Caki2 (cell line): ENCODE data around the gene ADAMTSL5. TPM values are rescaled to one million over a fixed set of nuclear protein-coding genes. Genes with fewer than 3 reads are reported as not detected.

Experiments
- DNase-seq: peaks from one replicate; pipeline ENCODE4 v3.0.0-alpha.2; 2015; ENCODE audit warnings: low read depth
- in situ Hi-C: cut with HindIII; loops from 2 replicates; pipeline ENCODE4 v1.10.0; 2016; ENCODE audit warnings: low sequenced_read_pairs, low pct_unique_long_range_greater_than_20kb, mixed read lengths
- total RNA-seq: library from RNA; depleted of rRNA; stranded (reverse); fragments of >200 nt; shearing (Covaris generic); gene quantifications from 2 replicates; pipeline ENCODE4 v1.2.3, GENCODE V29; 2014; ENCODE audit warnings: low replicate concordance

The ADAMTSL5 gene
- total RNA-seq, 1 experiment from 2014 or later = not detected

DNA sequence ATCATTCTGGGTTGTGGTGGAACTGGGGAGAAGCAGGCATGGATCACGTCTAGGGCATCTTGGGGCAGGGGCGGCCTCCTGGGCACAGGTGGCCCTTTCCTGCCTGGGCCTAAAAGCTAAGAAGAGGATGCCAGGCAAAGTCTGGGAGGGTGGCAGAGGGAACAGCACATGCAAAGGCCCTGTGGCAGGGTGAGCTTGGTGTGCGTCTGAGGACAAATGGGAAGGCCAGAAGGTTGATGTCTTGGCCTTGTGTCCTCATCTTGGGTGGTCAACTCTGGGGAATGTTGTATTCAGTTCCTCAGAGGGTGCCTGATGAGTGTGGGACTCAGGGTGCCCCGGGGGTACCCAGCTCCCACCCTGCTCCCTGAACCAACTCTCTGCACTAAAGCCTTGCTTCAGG, 5.7 kb upstream of the ADAMTSL5 start:
- no peak for DNase-seq
- in situ Hi-C loops = no loop called here

DNA sequence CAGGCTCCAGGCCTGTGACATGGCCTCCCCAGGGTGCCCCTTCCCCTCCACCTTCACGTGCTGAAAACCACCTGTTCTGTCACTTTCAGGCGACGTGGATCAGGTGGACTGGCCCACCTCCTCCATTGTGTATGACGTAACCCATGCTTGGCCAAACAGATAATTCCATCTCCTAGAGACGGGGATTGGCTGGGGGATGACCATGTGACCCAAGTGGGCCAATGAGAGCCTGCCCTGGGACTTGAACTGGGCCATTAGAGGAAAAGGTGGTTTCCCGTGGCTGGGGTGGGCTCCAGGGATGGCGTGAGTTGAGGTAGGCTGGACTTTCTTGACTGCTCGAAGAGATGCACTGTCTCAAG, 3.6 kb upstream of the ADAMTSL5 start:
- in situ Hi-C loops = no loop called here
- DNase-seq = no peak

DNA sequence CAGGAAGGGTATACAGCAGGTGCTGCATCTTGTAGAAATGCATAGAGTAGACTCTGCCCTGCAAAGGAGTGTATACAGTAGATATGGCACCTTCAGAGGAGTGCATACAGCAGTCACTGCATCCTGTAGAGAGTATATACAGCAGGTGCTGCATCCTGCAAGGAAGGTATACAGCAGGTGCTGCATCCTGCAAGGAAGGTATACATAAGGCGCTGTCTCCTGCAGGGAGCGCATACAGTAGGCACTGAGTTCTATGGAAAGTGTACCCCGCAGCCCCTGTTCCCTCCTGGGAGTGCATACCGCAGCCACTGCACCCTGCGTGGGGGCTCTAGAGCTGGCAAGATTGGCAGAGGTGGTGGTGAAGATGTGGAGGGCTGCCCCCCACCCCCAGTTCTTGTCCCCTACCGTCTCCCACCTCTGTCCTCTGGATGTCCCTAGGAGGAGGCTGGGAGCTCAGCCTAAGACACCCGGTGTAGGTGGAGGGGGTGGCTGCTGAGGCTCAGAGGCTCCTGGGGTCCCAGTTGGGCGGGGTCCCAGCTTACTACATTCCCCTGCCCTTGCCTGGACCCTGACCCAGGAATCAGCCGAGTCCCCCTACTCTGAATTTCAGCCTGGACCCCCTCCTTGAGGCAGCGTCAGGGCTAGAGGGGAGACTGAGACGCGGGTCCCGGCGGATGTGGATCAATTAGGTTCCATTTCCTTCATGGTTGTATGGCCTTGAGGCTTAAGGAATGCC, 2.3 kb upstream of the ADAMTSL5 start:
- in situ Hi-C loops = no loop called here
- no peak for DNase-seq

DNA sequence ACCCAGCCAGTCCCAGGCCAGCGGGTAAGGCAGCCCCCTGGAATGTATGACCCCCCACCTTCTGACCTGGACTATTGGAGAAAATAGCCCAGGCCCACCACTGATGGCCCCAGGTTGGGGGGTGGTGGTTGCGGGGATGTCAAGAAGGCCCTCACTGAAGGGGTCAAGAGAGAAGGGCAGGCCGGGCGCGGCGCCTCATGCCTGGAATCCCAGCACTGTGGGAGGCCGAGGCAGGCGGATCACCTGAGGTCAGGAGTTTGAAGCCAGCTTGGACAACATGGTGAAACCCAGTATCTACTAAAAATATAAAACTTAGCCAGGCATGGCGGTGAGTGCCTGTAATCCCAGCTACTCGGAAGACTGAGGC, 1.5 kb upstream of the ADAMTSL5 start:
- no peak for DNase-seq
- in situ Hi-C loops = no loop called here

DNA sequence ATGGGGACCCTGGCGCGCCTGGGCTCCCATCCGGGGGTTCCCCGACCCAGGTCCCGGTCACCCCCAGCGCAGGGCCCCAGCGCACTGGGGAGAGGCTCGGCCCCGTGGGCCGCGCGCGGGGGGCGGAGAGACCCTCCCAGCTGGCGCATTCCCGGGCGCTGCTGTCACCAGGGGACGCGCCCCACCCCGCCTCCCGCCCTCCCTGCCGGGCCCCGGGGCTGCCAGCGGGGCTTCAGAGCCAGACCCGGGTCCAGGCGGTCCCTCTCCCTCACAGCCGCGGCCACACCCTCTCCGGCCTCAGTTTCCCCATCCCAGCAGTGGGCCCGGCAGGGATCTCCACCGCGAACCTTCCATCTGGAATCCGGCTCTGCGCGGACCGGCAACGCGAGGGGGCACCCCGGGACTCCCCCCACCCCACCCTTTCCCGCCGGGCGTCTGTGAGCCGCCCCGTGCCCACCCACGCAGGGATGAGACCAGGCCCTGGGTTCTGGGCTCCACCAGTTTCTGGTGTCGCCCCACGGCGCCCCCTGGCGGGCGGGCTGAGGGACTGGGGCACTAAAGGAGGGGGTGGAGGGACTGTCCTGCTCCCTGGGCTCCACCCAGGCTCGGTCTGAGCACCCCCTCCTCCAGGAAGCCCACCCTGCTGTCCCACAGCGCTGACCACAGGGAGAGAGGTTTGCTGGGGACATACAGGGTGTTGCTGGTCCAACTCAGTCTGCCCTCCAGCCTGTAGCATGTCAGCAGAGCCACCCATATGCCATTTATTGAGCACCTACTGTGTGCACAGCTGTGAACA, 878 bp upstream of the ADAMTSL5 start:
- no peak for DNase-seq
- in situ Hi-C loops = no loop called here

DNA sequence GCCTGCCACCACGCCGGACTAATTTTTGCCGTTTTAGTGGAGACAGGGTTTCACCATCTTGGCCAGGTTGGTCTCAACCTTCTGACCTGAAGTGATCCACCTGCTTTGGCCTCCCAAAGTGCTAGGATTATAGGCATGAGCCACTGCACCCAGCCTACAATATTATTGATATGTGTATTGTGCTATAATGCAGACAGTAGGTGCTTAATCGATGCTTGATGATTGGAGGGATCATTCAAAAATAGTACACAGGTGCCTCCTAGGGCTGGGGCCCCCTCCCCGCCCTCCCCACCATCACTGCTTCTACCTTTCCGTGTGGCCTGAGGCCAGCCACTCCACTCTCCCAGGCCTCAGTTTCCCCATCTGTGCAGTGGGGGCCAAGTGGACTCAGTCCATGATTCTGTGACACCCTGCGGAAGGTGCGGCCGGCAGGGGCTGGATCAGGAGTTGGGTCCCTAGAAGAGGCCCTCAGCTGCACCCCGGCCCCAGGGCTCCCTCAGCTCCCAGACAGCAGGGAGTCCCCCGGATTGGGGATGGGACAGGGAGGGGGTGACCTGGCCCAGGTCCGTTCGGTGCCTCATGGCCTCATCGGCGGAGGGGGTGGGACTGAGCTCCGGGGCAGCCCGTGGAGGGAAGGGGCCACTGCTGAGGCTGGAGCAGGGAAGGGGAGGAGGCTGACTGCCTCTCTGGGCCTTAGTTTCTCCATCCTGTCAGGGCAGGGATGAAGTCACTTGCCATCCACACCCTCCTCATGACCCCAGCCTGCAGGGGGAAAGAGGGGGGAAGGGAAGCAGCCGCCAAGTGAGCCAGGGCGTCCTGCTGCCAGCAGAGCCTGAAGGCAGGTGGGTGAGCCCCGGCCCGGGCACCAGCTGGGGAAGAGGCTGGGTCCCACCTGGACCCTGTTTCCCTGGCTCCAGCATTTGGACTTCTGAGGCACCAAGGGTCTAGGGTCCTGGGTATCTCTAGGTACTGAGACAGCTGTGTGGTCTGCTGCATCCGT, 1.2 kb downstream of the ADAMTSL5 start:
- no peak for DNase-seq
- in situ Hi-C loops = no loop called here

DNA sequence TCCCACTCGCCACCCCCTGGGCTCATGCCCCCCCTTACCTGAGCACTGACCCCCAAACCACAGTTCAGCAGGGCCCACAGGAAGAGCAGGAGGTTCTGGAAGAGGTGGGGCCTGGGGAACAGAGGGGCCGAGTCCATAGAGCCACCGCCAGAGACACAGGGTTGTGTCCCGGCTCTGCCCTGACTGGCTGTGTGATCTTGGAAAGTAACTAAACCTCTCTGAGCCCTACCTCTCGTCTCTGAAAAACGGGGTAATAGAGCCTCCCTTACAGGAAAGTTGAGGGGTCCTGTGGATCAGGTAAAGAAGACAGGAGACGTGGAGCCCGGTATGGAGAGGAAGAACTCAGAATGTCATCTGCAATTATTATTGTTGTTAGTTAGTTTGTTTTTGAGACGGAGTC, 2.0 kb downstream of the ADAMTSL5 start:
- no peak for DNase-seq
- in situ Hi-C loops = no loop called here

DNA sequence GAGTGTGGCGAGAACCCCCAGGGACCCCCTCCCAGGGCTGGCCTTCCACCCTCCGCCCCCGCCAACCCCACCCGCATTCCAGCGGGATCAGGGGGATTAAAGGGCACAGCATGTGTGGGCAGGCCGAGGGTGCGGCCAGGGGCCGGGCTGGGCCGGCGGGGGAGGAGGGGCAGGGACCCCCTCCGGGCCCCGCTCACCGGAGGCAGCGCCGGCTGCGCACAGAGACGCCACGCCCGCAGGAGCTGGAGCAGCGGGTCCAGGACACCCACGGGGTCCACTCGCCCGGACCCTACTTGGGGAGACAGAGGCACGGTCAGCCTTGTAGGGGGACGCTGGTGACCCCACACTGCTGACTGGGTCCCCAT, 2.4 kb downstream of the ADAMTSL5 start:
- in situ Hi-C loops = no loop called here
- DNase-seq = no peak

DNA sequence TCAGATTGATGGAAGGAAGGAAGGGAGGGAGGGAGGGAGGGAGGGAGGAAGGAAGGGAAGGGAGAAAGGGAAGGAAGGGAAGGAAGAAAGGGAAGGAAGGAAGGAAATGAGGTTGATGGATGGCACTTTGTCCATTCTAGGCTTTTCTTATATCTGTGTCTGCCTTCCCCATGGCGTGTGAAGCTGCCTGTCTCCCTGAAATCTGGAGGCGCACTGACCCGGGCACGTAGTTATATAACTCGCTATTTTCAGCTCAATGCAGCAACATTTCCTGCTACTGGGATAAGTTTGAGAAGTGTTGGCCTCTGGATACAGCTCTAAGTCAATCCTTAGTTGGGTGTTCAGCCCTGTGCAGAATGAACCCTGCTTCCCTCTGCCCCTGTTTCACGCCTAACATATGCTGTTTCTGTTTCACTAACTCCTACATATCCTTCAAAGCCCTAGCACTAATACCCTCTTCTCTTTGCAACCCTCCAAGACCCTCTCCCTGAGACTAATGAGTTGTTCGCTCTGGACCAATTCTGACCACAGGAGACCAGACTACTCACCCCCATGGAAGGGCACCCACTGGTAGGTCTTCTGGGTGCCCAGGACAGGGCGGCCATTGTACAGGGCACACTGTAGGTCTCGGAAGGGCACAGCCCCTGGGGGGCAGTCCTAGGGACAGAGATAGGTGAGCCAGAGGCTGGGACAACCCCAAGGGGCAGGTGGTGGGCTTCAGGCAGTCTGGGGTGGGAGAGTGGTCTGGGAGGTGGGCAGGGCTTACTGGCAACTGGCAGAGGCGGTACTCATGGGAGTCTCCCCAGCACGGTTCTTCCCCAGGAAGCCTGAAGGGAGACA, 3.0 kb downstream of the ADAMTSL5 start:
- DNase-seq = no peak
- in situ Hi-C loops = no loop called here

DNA sequence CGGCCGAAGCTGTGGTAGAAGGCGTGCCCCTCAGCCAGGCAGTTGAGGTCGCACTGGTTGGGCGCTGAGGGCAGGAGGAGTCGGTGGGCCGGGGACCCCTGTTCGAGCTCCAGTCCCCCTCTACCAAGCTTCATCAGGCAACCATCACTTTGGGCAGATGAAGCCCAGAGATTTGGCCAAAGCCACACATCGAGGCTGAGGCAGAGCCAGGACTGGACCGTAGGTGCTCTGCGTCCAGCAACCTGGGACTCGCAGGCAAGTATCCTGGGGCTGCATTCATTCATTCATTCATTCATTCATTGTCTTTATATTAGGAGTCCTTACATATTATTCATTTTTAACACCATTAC, 4.3 kb downstream of the ADAMTSL5 start:
- in situ Hi-C loops = no loop called here

DNA sequence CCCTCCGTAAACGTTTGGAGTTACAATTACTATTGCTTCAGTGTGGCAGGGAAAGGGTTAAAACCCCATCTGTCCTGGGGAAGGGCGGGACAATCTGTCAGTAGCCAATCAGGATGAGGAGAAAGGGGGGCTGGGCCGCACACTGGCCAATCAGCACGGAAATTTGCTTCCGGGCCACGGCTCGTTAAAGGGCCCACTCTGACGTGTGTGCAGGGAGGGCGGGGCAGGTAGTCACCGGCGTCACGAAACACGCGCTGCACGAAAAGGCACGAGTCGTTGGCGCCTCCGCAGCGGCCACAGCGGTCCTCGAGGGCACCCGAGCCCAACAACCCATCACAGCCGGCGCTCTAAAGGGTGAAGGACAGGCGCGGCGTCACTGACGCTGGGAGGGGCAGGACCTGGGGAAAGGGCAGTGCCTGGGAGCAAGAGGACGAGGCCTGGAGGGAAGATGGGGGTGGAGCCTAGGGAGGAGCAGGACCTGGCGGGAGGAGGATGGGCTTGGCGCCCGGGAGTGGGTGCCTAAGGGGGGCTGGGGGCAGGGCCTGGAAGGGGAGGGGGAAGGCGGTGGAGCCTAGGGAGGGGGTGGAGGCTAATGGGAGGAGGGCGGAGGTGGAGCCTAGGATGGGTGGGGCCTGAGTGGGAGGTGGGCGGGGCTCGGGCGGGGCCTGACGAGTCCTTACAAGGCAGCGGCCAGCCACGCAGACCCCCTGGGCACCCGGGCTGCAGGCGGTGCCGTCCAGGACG, 4.9 kb downstream of the ADAMTSL5 start:
- in situ Hi-C loops = no loop called here
- peak; percentile 94 for DNase-seq

More for the DNA sequence above, 4.3 kb downstream of the ADAMTSL5 start:
- DNase-seq = peak; percentile 40

DNA sequence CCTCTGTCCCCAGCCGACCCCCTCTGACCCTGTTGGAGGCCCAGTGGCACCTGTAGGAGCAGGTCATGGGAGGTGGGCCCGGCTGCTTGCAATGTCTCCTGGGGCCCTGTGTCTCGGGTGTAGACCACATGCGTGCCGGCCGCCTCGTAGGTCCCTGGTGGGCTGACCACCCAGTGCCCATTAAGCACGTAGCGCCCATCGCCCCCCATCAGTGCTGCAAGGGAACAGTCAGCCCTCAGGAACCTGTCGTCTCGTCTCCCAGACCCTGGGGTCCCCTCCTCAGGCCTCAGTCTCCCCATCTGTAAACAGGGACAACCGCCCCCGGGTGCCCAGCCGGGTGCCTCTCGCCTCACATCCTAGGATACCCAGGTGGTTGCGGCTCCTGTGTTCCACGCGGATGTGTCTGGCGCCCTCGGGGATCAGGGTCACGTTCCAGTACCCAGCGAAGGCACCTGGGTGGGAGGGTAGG, 5.6 kb downstream of the ADAMTSL5 start:
- no peak for DNase-seq
- in situ Hi-C loops = no loop called here

DNA sequence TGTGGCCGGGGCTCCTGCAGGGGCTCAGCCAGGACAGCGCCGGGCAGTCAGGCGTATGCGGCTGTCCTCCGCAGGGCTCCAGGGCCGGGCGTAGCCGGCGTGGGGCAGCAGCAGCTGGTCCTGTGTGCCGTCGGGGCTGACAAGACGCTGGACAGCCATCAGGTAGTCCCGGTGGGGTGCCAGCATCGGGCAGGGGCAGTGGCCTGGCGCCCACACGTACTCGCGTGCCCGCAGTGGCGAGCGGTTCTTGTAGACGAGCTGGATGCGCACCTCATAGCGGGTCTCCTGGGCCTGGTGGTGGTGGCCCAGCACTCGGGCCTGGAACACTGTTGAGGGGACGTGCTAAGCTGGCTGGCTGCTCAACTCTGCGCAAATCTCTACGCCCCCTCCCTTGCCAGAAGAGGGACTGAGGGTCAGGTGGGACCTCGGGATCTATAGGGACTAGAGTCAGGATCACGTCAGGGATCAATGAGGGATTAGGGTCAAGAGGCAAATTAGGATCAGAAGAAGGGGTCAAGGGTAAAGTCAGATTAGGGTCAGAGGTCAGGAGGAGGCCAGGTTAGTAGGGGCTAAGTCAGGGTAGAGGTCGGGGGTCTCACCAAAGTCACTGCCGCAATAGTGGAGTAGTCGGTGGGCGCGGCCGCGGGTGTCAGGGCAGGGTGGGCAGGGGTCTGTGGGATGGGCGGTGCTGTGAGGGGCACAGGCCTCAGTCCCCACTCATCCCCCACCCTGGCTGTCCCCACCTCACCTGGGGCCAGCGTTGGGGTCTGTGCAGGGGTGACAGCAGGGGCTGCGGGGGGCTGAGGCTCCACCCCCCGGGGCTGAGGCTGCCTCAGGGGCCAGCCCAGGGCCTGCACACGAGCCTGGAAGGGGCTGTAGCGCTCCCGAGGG, 6.6 kb downstream of the ADAMTSL5 start:
- in situ Hi-C loops = no loop called here
- DNase-seq = no peak

DNA sequence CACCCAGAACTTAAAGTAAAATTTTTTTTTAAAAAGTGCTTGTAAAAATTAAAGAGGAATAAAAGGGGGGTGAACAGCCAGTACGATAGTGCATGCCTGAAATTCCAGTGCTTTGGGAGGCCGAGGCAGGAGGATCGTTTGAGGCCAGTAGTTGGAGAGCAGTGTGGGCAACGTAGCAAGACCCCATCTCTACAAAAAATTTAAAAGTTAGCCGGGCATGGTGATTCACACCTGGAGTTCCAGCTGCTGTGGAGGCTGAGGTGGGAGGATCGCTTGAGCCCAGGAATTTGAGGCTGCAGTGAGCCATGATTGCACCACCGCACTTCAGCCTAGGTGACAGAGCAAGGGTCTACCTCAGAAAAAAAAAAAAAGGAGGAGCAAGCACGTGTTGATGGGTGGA, 7.8 kb downstream of the ADAMTSL5 start:
- DNase-seq = no peak
- in situ Hi-C loops = no loop called here

DNA sequence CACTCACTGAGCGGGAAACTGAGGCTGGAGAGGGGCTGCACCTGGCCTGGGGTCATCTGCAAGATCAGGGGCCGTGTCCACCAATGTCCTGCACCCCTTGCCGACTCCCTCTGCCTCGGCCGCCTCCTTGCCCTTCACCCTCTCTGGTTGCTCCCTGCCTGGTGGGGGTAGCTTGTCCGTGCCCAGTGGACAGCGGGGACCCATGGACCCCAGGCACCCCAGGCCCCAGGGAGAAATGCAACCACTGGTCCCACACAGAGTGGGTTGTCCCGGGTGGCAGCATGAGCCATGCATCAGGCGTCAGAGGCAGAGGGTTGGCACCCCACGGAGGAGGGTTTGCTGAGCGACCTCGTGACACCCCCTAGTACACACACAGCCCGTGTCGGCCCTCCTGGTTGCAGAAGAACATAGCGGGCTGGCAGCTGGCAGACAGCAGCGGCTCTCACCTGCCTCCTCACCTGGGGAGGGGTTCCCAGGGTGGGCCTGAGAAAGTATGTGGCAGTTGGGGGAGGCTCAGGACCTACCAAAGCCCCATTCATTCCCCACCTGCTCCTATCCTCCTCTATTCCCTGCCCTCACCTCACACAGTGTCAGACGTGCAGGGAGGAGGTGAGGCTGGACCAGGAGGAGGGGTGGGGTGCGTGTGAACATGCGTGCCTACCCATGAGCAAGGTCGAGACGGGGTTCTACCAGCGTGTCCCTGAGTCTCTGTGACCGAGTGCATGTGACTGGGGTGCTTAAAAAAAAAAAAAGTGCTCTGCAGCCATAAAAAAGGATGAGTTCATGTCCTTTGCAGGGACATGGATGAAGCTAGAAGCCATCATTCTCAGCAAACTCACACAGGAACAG, 8.7 kb downstream of the ADAMTSL5 start:
- DNase-seq = no peak
- in situ Hi-C loops = no loop called here
